GM19025 (cell line): Measurements from ENCODE around the gene SMC1A.

Source experiments
- ATAC-seq: cut with Tn5 transposase; IDR thresholded peaks from one replicate; pipeline ENCODE4 v1.9.1; 2021; ENCODE audit warnings: mild to moderate bottlenecking, low read depth, moderate library complexity; ENCODE audit not compliant: unreplicated experiment

SMC1A gene

DNA sequence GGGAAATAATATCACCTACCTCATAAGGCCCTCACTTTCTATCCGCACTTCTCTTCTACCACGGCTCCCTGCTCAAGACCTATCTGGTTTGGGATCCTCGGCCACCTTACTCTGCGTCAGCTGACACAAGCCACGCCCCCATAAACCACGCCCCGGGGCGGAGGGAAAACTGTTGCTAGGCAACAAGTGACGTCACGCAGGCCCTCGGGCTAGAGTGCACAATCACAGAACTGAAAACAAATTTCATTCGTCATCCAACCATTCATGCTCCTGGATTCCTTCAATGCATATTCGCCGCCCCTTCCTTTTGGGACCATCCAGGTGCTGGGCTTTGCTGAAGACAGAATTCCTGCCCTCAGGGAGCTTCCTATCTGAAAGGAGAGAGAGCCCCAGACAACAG, 66.3 kb downstream of the SMC1A start:
- no peak for ATAC-seq

DNA sequence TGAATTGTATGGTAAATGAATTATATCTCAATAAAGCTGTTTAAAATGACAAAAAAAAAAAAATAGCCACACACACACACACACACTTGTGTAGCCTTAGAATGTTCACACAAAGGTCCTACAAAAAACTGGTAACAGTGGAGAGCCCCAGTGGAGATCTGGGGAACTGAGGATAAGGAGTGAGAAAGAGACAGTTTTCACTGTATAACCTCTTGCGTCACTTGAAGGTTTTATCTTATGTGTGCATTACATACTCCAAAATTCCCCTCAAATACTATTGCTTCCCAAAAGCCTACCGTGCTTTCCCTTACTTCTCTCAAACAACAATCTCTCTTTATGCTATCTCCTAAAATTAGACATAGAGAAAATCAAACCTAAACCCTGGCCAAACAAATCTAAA, 67.8 kb downstream of the SMC1A start:
- ATAC-seq: no peak

DNA sequence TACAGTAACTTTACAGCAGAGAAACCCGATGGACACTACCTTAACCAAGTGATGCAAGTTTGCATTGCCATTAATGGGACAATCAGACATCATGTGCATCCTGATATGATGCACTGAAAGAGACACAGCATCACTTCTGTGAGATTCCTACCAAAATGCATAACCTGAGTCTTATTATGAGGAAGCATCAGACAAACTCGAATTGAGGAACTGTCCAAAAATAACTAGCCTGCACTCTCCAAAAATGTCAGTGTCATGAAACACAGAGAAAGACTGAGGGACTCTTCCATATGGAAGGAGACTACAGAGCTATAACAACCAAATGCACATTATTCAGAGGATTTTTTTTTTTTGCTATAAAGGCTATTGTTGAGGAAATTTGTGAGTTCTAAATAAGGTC, 74.5 kb downstream of the SMC1A start:
- no peak for ATAC-seq

DNA sequence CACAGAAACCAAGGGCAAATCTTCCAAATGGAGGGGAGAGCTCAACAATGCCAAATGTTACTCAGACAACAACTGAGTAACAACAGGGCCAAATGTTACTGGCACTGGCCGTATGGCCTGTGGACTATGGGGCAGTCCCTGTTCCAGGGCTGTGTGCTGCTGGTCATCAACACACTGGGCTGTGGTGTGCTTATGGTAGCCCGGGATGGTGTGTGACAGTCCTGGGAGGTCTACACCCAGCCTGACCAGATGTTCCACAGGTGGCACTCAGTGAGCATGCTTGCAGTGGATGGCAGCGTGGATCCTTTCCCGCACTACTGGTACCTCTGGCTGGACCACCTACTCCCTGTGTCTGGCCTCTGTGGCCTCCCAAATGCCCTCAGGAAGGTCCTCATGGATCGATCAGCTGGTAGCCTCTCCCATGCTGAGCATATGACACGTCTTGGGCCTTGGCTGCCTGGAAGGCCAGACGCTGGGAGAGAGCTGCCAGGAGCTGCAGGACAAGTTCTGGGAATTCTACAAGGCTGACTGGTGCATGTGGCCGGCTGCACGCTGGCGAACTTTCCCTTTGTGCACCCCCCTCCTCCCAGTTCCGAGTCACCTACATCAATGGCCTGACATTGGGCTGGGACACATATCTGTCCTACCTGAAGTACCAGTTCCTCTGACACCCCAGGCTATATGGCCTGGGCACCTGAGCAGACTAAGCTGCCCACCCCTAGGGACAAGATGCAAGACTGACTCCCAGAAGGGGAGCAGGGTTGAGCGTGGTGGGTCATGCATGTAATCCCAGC, 81.4 kb downstream of the SMC1A start:
- no peak for ATAC-seq

DNA sequence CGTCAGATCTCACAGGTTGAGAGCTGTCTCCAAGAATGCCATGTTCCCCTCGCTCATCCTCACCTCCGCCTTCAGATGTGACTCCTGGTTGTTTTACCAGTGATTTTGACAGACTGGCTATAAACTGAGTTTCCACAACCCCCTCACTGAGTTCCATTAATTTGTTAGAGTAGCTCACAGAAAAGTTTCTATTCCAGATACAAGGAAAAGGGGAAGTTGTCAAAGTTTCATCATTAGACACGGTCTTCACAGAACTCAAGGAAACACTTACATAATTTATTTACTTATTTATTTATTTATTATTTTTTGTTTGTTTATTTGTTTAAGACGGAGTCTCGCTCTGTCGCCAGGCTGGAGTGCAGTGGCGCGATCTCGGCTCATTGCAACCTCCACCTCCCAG, 85.4 kb downstream of the SMC1A start:
- ATAC-seq: no peak

DNA sequence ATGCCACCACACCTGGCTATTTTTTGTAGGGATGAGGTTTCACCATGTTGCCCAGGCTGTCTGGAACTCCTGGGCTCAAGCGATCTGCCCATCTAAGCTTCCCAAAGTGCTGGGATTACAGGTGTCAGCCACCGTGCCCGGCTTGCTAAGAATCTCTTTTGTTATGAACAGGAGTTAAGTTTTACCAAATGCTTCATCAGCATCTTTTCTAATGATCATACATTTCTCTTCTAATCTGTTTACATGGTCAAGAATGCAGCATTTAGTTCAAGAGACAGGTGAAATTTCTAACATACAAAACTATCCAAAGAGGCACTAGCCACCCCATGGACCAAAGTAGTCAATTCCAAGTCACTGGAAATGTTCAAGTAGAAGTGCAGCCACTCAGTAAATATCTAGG, 88.6 kb downstream of the SMC1A start:
- ATAC-seq: no peak

DNA sequence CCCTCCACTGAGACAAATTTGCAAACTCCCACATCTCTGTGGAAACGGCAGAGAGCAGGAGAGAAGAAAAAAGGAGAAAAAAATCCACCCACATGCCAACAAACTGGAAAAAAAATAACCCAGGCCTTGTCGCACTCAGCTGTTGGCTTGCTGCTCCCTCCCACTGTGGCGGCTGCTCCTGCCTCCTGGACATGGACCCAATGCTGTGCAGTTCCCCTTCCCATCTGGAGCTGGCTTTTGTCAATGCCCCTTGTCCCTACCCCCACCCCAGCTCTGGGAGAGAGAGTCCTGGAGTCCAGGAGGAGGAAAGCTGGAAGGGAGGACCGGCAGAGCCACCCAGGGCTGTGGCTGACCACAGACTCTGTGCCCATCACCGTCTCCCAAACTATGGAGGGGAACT, 90.2 kb downstream of the SMC1A start:
- no peak for ATAC-seq

DNA sequence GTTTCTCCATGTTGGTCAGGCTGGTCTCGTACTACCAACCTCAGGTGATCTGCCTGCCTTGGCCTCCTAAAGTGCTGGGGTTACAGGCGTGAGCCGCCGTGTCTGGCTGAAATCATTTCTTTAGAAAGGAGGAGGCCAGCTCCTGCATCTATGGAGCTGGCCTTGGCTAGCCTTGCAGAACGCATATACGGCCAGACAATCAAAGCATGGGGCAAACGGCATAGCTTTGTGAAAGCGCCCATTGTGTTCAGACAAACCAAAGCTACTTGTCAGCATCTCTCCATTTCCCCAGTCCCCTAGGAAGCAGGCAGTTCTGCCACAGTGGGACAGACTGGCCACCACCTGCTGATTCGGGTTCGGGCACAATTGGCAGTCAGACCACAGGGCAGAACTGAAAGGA, 92.1 kb downstream of the SMC1A start:
- ATAC-seq: no peak

DNA sequence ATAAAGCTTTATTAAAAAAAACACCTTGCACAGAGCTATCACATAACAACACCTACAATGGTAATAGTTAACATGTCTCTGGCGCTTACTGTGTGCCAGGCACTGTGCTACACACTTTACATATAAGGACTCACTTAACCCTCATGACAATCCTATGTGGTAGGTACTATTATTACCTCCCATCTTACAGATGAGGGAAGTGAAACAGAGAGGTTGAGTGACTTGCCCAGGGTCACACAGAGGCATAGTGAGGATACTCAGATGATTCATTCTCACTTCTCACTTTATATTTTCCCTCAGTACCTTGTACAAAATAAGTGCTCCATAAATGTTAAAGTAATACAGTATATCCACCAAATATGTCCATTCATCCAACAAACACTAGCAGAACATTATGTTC, 97.7 kb downstream of the SMC1A start:
- no peak for ATAC-seq
